Osteocyte (in vitro differentiated cells): Measurements from ENCODE around the gene MIA3. TPM values are rescaled to one million over a fixed set of nuclear protein-coding genes. Genes with fewer than 3 reads are reported as not detected.

Experiments used
- DNase-seq: peaks from one replicate; pipeline ENCODE4 v3.0.0; 2021; ENCODE audit warnings: mixed read lengths; ENCODE audit not compliant: unreplicated experiment; ENCODE audit errors: extremely low spot score
- H3K27ac Mint-ChIP-seq: one replicate; pipeline ENCODE4 v1.8.0; 2021; ENCODE audit warnings: mild to moderate bottlenecking, mixed read lengths; ENCODE audit not compliant: unreplicated experiment
- H3K27me3 Mint-ChIP-seq: one replicate; pipeline ENCODE4 v1.8.0; 2021; ENCODE audit warnings: mixed read lengths; ENCODE audit not compliant: unreplicated experiment
- H3K36me3 Mint-ChIP-seq: one replicate; pipeline ENCODE4 v1.8.0; 2021; ENCODE audit warnings: mixed read lengths; ENCODE audit not compliant: unreplicated experiment
- H3K4me1 Mint-ChIP-seq: one replicate; pipeline ENCODE4 v1.8.0; 2021; ENCODE audit warnings: mixed read lengths; ENCODE audit not compliant: unreplicated experiment
- H3K4me3 Mint-ChIP-seq: one replicate; pipeline ENCODE4 v1.8.0; 2021; ENCODE audit warnings: mild to moderate bottlenecking, moderate library complexity, mixed read lengths; ENCODE audit not compliant: unreplicated experiment
- H3K9me3 Mint-ChIP-seq: one replicate; pipeline ENCODE4 v1.8.0; 2021; ENCODE audit warnings: mixed read lengths; ENCODE audit not compliant: unreplicated experiment
- CTCF ChIP-seq: fragments of 200-600 bp; sonication (generic); IDR thresholded peaks from 2 replicates; pipeline ENCODE4 v1.5.0; 2021; ENCODE audit warnings: antibody characterized with exemption, mild to moderate bottlenecking, moderate library complexity
- total RNA-seq: library from RNA; stranded (reverse); gene quantifications from 2 replicates; pipeline ENCODE4 v1.2.1, GENCODE V29; 2021

MIA3 gene
- total RNA-seq, 1 donor from 2014 or later = 83.6 TPM

- Mint-ChIP-seq H3K27me3 (no peaks in the 10 kb centered on the region), H3K4me1 (no peaks in the 10 kb centered on the region), H3K36me3 (peaks cover 64% of the 10 kb centered on the region), H3K27ac (no peak overlapping the region), H3K9me3 (no peaks in the 10 kb centered on the region), H3K4me3 (no peak overlapping the region)
- no peak for DNase-seq
- TF ChIP-seq CTCF = no peak
Measured at GRCh38 chr1:222652676-222653075, 34.8 kb downstream of the MIA3 start.

DNA sequence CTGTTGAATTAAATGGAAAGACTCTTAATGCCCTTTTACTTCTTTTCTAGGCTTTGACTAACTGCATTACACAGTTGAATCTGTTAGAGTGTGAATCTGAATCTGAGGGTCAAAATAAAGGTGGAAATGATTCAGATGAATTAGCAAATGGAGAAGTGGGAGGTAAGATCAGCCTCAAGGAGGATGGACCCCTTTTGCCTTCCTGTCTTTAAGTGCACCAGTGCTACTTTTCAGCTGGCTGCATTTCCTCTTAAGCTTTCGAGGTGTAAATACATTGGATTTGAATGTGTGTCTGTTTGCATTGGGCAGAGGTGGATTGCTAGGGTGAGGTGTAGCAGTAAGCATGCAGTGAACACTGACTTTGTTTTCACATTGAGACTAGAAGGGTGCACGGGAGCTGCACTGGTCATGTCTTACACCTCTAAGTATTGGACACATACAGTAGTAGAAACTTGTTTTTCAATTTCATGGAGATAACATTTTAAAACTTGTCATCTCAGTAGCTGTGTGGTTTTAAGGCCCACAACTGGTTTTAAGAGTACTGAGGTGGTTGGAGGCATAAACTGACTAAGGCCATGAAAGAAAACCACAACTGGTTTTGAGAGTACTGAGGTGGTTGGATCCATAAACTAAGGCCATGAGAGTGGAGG is 35.4 kb downstream of the MIA3 start:
- H3K36me3 Mint-ChIP-seq = peaks cover 67% of the 10 kb centered on the region
- no peaks in the 10 kb centered on the region for H3K4me1 Mint-ChIP-seq
- DNase-seq = no peak
- no peak overlapping the region for H3K27ac Mint-ChIP-seq
- no peak for TF ChIP-seq CTCF
- H3K4me3 Mint-ChIP-seq = no peak overlapping the region
- H3K27me3 Mint-ChIP-seq = no peaks in the 10 kb centered on the region
- no peaks in the 10 kb centered on the region for H3K9me3 Mint-ChIP-seq

DNA sequence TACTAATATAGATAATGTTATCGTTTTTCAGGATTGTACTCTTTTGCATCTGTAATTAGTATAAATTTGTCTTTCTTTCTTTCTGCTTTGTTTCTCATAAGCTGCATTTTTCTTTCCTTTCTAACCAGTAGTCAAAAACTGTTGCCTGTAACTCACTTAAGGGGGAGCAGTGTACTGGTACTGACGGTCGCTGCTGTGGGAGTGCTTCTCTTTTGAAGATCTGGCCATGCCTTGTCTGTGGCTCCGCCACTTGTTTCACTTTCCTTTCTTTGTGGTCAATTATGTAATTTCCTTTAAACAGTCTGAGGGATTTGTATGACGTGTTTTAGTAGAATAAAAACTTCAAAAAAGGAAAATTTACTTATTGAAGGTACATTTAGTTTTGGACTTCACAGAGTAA is 37.0 kb downstream of the MIA3 start:
- no peak for TF ChIP-seq CTCF
- H3K4me1 Mint-ChIP-seq = no peaks in the 10 kb centered on the region
- DNase-seq = no peak
- peaks cover 74% of the 10 kb centered on the region for H3K36me3 Mint-ChIP-seq
- H3K4me3 Mint-ChIP-seq = no peak overlapping the region
- no peaks in the 10 kb centered on the region for H3K9me3 Mint-ChIP-seq
- no peak overlapping the region for H3K27ac Mint-ChIP-seq
- H3K27me3 Mint-ChIP-seq = no peaks in the 10 kb centered on the region

- no peak overlapping the region for H3K27ac Mint-ChIP-seq
- no peaks in the 10 kb centered on the region for H3K27me3 Mint-ChIP-seq
- H3K4me1 Mint-ChIP-seq = no peaks in the 10 kb centered on the region
- no peaks in the 10 kb centered on the region for H3K9me3 Mint-ChIP-seq
- H3K36me3 Mint-ChIP-seq = peaks cover 73% of the 10 kb centered on the region
- no peak overlapping the region for H3K4me3 Mint-ChIP-seq
- no peak for TF ChIP-seq CTCF
- DNase-seq = no peak
Measured at GRCh38 chr1:222656391-222657155, 38.7 kb downstream of the MIA3 start.

DNA sequence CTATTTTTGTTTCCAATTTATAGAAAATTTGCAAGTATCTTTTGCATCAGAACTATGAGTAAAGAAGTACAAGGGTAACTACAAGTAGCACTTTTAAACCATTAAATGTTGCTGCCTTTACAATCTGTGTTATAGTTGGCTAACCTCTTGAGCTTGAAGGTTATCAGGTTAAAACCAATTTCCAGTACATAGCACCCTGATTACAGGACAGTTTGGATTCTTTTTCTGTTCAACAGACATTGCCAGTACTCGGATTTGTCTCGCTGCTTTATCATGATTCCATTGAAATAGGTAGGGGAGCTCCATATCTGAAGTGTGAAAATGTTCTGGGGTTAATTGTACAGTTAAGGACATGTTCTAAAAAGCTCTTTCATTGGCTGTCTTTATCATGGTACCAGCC is 40.0 kb downstream of the MIA3 start:
- H3K9me3 Mint-ChIP-seq = no peaks in the 10 kb centered on the region
- no peaks in the 10 kb centered on the region for H3K4me1 Mint-ChIP-seq
- H3K27me3 Mint-ChIP-seq = no peaks in the 10 kb centered on the region
- TF ChIP-seq CTCF = no peak
- no peak for DNase-seq
- H3K27ac Mint-ChIP-seq = no peak overlapping the region
- peaks cover 70% of the 10 kb centered on the region for H3K36me3 Mint-ChIP-seq
- H3K4me3 Mint-ChIP-seq = no peak overlapping the region
